IPS DF 4.7 (cell line): ENCODE data around the gene SPINT2.
A peak's percentile ranks its signal among the peaks of the same experiment; 100 is the strongest.
"Not testable (repeated sequence)": the region's sequence is repeated elsewhere in the genome, so short reads cannot be mapped to it uniquely, and the experiment has no call there.

ENCODE experiments used
- DNase-seq: peaks from one replicate; pipeline ENCODE4 v3.0.0-alpha.2; 2013; ENCODE audit warnings: low spot score; ENCODE audit errors: extremely low read depth

The SPINT2 gene, protein sequence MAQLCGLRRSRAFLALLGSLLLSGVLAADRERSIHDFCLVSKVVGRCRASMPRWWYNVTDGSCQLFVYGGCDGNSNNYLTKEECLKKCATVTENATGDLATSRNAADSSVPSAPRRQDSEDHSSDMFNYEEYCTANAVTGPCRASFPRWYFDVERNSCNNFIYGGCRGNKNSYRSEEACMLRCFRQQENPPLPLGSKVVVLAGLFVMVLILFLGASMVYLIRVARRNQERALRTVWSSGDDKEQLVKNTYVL

DNA sequence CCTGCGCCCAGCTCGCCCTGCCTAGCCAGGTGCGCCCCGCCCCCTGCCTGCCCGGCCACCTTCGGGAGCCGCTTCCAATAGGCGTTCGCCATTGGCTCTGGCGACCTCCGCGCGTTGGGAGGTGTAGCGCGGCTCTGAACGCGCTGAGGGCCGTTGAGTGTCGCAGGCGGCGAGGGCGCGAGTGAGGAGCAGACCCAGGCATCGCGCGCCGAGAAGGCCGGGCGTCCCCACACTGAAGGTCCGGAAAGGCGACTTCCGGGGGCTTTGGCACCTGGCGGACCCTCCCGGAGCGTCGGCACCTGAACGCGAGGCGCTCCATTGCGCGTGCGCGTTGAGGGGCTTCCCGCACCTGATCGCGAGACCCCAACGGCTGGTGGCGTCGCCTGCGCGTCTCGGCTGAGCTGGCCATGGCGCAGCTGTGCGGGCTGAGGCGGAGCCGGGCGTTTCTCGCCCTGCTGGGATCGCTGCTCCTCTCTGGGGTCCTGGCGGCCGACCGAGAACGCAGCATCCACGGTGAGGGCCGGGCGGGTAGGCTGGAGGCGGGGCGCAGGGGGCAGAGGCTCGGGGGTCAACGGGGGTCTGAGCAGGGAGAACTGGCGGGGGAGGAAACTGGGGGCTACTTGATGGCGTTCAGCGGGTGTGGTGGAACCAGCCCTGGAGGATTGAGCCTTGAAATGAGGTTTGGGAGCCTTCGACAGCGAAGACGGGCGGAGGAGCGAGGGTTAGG, at the start of gene SPINT2:
Gene SPINT2, plus strand, starts transcription at position 88 of the 727 bp plus-strand sequence. Its CDS starts 320 bp downstream, at position 408.
- DNase-seq: peak; percentile 53

DNA sequence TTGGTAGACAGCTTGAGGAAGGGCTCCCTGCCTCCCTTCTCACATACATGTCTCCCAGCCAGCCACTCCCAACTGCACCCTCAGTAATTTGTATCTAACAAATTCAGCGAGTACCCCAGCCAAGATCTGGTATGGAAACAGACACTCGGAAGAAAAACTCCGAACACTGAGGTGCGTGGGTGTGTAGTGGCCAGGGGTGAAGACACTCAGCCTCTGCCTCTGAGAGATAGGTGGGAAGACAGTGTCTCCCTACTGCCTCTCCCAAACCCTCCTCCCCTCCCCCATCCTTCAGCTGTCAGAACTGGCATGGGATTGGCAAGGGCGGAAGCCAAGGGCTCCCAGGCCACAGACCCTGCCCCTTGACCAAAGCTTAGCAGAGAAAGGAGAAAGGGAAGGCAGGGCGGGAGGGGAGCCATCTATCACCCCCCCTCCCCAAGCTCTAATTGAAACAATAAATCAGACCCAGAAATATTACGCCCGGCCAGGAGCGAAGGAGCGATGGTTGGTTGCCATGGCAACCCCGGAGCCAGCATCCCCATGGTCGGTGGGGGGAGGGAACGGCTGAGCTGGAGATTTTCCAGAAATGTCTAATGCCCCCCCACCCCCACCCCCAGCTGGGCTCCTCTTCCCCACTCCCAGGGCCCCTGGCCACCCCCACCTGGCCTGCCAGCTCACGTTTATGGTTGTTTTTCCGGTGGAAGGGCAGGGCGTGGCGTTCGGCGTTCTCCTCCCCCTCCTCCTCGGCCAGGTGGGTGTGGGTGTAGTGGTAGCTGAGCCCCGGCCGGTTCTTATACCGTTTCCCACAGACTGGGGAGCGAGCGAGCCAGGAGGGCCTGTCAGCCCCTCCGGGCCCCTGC, 47.4 kb upstream of the SPINT2 start:
- no peak for DNase-seq

DNA sequence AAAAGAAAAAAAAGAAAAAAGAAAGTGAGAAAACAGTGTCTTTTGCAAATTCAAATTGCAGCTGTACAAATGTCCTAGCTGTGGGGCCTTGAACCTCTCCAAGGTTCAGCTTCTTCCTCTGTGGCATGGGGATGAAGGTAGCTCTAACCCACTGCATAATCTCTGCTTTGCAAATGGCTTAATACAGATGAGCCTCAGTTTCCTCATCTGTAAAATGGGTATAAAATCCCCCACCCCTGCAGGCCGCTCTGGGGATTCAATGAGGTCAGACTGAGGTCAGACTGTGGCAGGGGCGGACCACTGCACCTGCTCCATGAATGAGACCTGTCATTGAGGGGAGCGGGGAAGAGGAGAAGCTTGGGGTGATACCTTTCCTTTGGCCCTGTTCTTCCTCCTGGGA, 46.2 kb upstream of the SPINT2 start:
- no peak for DNase-seq

DNA sequence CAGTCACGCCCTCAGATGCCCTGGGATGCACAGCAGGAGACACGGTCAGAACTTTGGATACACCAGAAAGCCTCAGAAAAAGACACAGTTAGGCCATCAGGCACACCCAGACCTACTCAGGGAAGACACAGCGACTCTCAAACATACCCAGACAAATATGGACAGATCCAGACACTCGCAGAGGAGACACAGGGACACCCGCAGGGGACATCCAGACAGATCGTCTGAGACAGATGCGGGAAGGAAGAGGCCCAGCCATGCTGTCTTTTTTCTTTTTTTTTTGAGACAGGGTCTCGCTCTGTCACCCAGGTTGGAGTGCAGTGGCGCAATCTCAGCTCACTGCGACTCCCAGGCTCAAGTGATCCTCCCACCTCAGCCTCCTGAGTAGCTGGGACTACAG, 45.2 kb upstream of the SPINT2 start:
- DNase-seq: no peak

DNA sequence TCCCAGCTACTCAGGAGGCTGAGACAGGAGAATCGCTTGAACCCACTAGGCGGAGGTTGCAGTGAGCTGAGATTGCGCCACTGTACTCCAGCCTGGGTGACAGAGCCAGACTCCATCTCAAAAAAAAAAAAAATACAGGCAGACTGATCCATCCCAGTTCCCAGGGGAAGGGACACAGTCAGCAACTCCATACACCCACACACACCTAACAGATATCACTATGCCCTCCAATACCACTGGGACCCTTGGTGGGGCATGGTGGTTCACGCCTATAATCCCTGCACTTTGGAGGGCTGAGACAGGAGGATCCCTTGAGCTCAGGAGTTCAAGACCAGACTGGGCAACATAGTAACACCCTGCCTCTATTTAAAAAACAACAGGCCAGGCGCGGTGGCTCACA, 43.0 kb upstream of the SPINT2 start:
- no peak for DNase-seq

DNA sequence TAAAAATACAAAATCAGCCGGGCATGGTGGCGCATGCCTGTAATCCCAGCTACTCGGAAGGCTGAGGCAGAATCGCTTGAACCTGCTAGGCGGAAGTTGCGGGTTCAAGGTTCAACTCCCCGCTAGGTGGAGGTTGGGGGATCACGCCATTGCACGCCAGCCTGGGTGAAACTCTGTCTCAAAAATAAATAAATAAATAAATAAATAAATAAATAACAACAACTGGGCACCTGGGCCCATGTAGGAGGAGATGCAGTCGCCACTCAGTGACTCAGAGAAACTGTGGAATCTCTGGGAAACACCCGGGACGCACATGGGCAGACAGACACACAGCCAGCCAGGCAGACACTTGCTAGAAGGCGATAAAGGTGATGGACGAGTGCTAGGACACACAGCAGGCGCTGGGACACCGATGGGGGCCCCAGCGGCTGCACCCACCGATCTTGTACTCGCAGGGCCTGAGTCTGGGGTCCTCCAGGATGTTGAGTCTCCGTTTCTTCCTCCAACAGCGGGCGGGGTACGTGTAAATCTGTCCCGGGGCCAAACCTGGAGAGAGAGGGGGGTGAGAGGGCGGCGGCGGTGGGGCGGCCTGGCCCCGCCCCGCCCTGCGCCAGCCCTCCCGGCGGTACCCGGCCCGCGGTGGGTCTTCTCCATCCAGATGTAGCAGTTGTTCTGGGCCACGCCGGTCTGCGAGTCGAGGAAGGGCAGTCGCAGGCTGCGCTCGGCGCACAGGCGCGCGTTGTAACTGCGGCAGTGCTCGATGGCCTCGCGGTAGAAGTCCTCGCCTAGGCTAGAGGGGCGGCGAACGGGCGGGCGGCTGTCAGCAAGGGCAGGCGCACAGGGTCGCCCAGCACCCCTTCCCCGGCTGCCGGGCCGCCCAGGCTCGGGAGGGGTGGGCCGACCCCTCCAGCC, 42.2 kb upstream of the SPINT2 start:
- no peak for DNase-seq

DNA sequence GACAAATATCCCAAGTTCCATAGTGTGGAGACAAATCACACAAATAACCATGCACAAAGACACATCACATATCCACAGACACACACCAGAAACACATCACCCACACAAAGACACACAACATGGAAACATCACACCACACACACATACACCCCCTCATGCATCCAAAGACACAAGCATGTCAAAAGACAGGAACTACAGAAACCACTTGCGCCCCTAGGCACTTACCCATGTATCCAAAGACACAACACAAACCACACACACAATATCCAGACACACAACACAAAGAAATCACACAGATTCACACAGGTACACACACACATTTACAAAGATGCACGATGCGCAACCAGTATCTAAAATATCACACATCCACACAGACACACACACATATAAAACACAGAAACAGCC, 41.3 kb upstream of the SPINT2 start:
- DNase-seq: no peak

DNA sequence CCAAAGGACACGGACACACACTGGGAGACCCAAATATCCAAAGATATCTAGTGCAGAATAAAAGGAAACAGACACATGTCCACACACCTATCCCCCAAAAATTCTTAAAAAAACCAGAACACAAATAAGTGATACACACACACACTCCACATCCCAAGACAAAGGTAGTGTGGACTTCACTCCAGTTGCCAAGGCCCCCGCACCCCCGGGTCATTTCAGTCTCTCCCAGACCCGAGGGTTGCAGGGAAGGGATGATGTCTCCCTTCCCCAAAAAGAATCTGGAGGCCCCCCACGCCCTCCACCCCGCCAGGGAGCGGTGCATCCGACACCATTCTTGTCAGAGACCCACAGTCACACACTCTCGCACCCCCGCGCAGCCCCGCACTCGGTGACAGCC, 40.8 kb upstream of the SPINT2 start:
- DNase-seq: no peak

DNA sequence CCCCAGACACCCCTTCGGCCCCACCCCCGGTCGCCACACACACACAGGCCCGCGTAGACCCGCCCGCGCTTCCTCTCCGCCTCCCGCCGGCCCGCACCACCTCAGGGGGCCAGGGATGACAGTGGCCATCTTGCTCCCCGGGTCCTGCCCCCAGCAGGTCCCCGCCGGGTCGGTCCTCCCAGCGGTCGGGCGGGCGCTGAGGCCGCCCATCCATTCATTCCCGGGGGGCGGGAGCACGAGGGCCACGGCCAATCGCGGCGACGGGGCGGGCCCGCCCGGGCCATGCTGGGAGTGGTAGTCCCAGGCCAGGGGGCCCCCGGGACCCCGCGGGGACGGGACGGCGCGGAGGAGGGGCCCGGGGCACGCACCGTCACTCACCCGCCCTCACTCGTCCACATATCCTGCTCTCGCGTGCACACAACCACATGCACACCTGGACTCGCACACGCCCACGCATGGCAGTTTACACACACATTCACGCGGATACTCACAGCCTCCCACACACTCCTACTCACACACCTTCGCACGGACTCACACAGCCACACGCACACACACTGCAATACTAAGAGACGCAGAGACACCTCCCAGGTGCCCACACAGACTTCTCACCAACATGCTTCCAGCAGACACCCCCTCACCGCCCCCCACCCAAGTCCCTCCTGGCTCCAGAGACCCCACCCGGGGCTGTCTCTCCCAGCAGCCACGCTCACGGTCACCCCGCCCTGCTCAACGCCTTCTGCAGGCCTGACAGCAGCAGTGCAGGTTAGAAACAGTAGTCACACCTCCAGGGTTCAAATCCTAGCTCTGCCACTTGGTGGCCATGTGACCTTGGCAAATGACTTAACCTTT, 40.1 kb upstream of the SPINT2 start, which contains the start of gene DPF1:
Gene DPF1, minus strand, starts transcription at position 209 of the 849 bp plus-strand sequence. Its CDS starts 80 bp downstream, at position 129.
- DNase-seq: no peak

DNA sequence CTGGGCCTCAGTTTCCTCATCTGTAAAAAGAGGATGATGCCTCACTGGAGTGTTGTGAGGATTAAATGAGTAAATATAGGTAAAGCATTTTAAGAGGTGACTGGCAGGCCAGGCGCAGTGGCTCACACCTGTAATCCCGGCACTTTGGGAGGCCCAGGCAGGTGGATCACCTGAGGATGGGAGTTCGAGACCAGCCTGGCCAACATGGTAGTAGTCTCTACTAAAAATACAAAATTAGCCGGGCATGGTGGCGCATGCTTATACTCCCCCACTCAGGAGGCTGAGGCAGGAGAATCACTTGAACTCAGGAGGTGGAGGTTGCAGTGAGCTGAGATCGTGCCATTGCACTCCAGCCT, 39.5 kb upstream of the SPINT2 start:
- DNase-seq: not testable (repeated sequence)

DNA sequence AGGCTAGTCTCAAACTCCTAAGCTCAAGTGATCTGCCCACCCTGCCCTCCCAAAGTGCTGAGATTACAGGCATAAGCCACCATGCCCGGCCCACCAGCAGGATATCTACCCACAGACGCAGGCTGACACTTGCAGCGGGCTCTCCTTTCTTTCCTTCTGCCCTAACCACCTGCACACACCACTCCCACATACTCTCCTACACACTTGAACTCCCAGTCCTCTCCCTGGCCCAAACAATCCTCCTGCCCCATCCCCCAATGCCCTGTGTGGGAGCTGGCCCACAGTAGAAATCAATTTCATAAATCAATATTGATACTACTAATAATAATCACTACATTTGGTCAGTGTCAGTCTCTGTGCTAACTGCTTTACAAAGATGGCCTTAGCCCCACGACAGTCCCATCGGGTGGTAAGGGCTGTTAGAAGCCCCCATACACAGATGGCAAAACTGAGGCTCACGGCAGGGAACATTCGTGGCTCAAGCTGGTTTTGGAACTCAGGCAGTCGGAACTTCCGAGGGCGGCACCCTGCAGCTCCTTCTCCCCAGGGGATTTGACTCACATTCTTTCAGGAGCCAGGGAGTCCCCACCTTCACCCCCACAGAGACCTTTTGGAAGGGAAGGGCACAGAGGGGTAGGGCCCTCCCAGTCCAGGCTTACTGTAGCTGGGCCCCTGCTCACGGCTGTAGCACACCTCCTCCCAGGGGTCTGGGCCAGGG, 36.9 kb upstream of the SPINT2 start:
- DNase-seq: no peak

DNA sequence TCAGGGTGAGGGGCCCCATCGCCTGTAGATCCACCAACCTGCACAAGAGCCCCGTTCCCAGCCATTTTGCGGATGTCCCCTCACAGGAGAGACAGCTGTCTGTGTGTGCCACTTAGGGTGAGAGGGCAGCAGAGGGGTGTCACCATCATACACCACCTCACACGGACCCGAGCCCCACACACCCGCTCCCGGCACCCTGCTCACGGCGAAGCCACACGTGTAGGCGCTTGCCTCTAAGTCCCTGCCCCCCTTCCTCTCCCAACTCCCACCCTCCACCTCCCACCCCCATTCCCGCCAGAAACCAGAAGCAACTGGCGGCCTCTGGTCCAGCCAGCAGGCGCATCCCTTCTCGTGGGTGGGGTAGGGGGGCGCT, 36.4 kb upstream of the SPINT2 start:
- DNase-seq: no peak

DNA sequence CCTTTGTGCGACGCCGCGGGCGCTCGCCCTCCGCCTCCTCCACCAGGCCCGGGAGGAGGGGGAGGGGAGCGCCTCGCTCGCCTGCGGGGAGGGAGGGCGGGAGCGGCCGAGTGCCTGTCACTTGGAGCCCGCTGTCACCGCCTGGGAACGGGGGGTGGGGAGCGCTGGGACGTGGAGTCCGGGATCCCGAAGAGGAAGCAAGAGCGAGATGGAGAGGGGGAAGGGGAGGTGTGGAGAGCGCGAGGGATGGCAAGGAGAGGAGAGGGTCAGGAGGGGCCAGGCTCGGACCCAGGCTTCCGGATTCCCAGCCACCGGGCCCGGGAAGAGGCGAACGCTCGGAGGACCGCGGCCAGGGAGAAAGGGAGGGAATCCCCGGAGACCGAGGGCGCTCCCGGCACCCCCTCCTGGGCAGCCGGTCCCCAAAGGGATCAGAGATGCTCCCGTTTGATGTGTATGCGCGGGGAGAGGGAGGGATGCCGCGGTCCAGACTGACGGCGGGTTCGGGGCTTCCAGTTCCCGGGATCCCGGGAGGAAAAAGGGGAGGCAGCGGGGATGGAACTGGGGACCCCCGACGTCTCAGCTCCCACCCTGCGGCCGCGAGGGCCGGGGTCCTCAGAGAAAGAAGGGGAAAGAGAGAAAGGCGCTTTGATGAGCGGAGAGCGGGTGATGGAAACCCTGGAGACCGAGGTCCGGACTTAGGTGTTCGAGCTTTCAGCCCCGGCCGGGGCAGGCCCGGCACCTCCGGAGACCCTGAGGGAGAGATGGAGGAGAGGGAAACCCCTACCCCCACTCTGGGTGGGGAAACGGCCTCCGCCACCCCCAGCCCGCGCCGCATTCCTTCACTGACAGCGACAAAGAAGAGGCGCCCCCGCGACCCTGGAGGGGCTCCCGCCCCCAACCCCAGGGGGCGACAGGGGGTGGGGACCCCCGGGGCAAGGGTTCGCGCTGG, 35.6 kb upstream of the SPINT2 start:
- DNase-seq: no peak

DNA sequence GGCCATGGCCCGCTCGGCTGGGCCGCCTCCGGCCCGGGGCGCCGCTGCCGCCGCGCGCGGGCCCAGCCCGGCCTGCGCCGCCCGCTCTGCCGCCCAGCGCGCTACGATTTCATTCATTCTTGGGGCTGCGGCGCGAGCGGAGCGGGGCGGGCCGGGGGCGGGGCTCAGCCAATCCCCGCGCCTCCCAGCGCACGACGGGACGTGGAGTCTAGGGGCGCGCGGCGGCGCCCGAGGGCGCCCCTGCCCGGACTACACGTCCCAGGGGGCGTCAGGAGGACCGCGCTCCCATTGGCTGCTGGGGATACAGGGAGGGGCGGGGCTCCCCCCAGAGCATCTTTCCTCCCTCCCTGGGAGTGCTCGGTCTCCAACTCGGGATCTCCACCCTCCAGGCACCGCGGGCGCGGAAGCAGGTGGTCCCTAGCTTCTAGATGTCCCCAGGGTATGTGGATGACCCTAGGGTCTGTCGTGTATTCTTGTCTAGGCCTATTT, 34.7 kb upstream of the SPINT2 start:
- no peak for DNase-seq

DNA sequence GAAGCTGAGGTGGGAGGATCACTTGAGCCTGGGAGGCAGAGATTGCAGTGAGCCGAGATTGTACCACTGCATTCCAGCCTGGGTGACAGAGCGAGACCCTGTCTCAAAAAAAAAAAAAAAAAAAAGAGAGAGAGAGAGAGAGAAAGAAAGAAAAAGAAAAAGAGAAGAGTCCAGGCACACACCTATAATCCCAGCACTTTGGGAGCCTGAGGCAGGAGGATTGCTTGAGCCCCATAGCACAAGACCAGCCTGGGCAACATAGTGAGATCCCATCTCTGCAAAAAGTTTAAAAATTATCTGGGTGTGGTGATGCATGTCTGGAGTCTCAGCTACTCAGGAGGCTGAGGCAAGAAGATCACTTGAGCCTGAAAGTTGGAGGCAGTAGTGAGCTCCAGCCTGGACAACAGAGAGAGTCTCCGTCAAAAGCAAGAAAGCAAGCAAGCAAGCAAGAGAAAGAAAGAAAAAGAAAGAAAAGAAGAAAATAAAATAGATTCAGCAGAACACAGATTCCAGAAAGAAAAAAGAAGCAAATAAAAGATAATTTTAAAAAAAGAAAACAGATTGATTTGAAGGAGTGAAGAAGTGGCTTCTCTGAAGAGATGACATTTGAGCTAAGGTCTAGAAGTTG, 33.8 kb upstream of the SPINT2 start:
- DNase-seq: not testable (repeated sequence)

DNA sequence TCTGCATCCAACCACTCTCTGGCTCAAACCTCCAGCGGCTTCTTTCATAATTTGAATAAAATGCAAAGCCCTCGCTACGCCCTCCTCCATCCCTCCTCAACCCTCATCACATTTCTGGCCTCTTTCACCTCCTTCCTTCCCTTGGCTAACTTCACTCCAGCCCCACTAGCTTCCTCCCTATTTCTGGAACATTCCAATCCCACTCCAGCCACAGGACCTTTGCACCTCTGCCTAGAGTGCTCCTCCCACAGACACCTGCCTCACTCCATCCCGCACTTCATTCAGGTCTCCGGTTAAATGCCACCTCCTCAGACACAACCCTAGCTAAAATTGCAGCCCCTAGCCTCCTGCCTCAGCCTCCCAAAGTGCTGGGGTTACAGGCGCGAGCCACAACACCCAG, 32.5 kb upstream of the SPINT2 start:
- no peak for DNase-seq

DNA sequence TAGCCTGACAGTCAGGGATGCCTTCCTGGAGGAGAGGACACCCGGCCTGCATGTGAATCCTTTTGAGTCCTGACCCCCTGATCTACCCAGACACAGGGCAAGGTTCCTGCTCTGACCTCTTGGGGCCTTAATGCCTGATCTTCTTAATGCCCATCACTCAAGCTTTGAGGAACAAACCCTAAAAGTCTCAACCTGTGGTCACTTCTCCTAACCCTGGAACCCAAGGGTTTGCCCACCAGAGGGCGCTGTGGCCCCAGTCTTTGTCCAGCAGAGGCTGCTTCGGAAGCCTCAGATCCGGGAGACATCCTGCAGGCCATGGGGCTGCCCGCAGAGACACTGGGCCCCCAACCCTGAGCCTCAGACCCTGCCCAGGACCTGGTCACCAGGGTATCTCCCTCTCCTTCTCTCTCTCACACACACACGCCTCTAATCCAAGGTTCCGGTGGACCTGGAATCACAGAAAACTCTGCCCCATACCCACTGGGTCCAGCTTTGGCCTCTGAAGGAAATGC, 30.6 kb upstream of the SPINT2 start:
- no peak for DNase-seq

DNA sequence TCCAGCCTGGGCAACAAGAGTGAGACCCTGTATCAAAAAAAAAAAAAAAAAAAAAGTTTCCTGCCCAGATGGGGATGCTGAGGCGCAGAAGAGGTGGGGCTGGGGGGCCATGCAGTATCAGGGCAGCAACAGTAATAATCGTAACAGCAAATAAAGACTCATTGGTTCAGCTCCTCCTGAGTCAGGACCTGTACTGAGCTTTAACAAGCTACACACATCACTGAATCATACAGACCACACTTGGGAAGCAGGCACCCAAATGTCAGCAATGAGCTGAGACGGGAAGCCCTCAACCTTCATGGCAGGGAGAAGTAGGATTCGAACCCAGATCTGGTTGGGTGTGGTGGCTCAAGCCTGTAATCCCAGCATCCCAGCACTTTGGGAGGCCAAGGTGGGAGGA, 29.8 kb upstream of the SPINT2 start:
- no peak for DNase-seq
